ENCODE results near the gene CCDC50. TPM values are rescaled to one million over a fixed set of nuclear protein-coding genes. Genes with fewer than 3 reads are reported as not detected.

The CCDC50 gene
- total RNA-seq, 1 donor = 2.7 TPM

DNA sequence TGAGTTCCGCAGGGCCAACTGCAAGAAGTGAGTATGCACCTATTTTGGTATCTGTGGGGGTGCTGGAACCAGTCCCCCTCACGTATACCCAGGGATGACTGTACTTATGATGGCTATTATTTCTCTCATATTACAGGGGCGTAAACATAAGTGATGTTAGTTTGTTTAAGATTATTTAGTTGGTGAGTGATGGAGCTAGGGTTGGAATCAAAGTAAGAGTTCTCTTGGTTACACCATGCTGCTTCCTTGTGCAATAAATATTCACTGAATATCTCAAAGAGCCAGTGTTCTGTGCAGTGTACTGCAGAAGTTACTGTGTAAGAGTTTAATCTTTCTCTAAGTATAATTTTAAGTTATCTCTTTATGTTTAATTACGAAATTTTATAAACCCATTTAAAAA is 13.9 kb downstream of the CCDC50 start:
- no peak for DNase-seq (ENCODE audit: low read depth in 2 of 3, low spot score in 2 of 3)

DNA sequence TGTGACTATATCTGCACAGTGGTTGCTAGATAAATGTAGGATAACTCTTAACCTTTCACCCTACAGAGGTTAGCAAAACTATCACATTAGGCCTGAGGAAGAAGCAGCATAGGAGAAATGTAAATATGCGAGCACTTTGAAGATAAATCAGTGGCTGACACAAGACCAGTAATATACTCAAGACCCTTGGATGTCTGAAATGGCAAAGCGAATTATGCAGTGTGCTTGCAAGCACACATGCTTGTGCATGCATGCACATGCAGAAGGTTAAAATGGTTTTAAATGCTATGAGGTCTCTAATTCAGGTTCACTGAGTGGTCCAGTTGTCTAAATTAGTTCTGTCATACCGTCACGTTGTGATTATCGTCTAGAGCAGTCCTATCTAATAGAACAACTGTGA is 14.7 kb downstream of the CCDC50 start:
- no peak for DNase-seq (ENCODE audit: low read depth in 2 of 3, low spot score in 2 of 3)

DNA sequence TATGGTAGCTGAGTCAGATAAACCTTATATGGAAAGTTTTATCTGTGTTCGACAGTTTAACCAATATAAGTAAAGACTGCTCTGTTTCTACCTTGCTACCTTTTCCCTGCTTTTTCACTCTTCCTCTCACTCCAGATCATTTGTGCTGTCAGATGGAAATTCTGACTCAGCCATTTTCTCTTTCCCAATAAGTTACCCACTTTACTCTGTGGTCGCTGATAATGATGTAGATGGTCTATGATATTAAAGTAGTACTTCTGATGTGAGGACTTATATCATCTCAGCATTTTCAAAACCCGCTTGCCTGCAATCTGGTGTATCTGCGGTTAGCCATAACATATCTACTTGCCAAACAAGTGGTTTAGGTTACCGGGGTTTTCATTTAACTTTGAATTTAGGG is 16.1 kb downstream of the CCDC50 start:
- DNase-seq (ENCODE audit: low read depth in 2 of 3, low spot score in 2 of 3) = no peak

DNA sequence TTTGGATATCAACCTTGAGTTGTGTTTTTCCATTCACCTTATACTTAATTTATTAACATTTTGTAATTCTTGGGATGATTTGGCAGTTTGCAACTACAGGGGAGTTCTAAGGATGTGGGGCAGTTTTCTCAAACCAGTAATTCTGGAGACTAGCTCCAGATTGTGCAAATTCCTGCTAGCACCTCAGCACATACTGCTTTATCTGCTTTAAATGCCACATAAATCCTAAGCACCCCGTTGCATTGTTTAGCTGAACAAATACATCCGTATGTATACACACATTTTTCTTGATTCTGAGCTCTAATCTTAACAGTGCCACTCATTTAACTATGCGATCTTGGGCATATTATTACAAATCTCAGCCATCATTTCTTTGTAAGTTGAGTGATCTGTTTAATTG is 18.0 kb downstream of the CCDC50 start:
- no peak for DNase-seq (ENCODE audit: low read depth in 2 of 3, low spot score in 2 of 3)

DNA sequence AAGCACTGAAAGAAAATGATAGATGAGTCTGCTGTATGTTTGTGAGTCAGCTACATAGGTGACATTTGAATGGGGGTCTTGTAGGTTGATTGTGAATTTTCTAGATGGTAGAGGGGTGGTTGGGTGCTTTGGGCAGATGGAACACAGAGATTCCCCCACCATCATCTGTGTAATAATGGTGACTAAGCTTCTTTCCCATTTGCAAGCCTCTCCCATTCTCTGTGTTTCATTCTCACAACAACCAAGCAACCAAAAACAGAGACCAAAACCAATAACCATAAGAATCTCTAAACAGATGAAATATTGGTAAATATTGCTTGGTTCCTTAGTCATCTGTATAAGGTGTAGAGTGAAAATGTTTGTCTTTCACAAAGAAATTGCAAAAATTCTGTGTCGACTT is 18.9 kb downstream of the CCDC50 start:
- no peak for DNase-seq (ENCODE audit: low read depth in 2 of 3, low spot score in 2 of 3)

DNA sequence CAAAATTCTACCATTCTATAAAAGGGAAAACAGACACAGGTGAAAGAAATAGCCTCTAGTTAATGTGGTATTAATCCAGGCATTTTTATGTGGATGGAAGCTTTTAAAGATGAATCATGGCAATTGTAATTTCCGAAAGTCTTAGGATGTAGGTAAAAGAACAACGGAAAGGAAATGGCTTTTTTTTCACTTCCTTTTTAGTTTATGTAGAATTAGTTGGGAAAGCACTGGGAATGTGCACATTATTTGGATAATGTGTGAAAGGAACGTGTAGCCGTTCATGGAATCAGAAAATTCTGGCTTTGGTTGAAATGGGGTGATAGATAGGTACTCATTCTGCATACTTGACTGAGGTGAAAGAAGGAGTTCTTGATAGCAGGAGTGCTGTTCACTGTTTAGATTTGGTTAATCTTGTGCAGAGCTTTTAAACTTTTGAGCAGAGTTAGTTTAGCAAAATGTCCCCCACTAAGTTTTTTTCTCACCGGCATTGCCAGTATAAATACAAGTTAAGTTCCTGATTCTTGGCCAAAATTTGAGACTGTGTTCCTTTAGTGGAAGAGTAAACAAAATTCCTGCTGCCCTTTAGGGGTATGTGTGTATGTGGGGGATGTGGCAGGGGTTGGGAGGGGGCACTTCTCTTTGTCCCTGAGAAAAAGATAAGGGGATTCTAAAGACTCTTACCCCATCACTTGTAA is 21.3 kb downstream of the CCDC50 start:
- DNase-seq (ENCODE audit: low read depth in 2 of 3, low spot score in 2 of 3) = no peak

DNA sequence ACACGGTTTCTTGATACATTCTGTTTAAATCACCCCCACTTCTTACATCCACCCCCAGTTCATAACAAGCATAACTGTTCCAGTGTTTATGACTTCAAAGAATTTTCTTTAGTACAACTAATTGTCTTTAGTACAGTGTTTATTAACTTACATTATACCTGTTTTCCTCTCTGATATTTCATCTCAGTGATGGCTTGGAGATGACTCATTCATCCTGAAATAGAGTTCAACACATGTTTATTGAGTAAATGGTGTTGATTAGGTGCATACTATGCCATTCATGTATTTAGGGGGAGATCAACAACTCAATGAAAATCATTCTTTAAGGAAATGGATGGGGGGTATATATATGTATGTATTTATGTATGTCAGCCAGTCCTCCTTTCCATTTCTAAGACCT is 22.8 kb downstream of the CCDC50 start:
- DNase-seq (ENCODE audit: low read depth in 2 of 3, low spot score in 2 of 3) = no peak

DNA sequence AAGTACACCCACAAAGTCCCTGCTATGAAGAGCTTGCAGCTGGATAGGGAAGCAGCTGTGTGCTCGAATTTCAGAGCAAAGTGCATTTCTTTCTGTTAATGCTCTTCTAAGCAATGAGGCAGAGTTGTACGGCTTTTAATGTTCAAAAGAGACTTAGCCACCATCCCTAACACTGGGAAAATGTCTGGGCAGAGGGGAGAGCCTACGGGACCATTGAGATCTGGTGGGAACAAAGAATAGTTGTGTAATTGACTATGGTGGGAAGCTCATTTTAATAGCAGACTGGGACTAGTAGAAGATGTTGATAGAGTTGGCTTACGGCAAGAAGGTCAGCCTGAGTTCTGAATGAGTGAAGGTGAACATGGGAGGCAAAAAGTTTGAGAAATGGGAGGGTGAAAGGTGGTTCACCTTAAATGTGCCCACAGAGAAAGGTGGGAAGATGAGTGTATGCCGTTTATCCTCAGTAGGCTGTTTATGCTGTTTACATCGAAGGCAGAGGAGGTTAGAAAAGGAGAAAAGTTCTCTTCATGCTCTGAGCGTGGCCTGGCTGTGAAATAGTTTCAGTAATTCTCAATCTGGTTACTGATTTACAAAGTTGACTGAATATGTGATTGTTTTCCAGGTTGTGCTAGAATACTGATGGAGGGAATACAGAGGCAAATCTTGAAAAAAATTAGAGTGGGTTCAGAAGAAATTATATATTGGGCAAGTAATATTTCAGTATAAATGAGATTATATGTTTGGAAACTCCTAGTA is 24.0 kb downstream of the CCDC50 start:
- DNase-seq (ENCODE audit: low read depth in 2 of 3, low spot score in 2 of 3) = no peak

DNA sequence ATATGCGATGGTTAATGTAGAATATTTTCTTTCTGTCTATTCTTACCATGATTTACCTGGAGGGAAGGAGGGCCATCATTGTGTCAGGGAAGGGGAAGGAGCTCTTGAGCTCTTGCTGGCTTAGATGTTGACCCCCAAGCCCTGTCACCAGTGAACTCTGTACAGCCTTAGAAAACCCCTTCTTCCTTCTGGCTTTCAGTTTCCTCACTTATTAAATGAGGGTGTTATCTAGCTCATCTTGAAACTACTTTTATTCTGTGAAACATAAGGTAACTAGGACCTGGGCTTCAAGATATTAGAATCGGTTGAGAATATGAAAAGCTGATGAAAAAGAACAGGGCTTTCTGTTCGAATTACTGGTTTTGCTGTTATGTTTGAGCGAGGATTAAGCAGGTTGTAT is 26.2 kb downstream of the CCDC50 start:
- DNase-seq (ENCODE audit: low read depth in 2 of 3, low spot score in 2 of 3) = no peak

DNA sequence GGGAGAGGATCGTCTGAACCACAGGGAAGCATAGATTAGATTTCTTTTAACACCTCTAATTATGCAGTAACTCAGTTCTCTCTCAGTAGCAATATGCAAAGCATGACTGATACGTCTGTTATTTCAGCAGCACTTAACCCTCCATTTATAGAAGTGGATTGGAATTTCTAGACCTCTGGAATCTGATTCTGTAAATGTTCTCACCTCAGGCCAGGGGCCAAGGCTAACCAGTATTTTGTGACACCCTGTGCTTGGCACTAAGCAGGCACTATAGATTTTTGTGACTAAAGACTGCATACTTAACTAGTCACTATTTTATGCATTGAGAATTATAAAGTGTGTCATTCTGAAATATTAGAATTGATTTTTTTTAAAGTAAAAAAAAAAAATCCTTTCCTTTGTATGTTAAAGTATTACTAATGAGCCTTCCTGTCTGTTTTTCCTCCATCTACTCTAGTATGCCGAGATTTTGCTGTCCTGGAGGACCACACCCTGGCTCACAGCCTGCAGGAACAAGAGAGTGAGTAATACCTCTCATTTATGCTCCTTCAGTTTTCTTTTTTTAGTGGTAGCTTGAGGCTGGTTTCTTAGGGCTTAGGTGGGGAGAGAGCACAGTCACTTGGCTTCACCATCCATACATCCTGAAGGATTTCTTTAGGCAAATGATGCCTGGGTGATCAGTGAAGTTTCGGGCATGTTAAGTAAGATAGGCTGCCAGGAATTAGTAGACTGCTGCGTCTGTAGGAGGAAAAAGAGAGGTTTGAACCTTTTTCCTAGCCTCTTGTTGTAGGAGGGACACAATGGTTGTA is 27.6 kb downstream of the CCDC50 start:
- no peak for DNase-seq (ENCODE audit: low read depth in 2 of 3, low spot score in 2 of 3)

DNA sequence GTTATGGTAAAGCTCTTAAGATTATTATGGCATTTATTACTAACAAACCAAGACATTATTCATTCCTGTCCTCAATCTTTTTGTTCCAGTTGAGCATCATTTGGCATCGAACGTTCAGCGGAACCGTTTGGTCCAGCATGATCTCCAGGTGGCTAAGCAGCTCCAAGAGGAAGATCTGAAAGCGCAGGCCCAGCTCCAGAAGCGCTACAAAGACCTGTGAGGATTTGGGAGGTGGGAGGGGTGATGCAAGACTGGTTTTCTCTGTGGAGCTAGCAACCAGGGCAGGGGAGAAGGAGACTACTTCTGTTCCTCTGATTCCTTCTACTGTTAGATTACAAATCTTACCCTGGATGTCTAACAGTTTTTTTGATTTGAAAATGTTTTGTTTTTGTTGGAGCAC is 28.7 kb downstream of the CCDC50 start:
- DNase-seq (ENCODE audit: low read depth in 2 of 3, low spot score in 2 of 3) = no peak

DNA sequence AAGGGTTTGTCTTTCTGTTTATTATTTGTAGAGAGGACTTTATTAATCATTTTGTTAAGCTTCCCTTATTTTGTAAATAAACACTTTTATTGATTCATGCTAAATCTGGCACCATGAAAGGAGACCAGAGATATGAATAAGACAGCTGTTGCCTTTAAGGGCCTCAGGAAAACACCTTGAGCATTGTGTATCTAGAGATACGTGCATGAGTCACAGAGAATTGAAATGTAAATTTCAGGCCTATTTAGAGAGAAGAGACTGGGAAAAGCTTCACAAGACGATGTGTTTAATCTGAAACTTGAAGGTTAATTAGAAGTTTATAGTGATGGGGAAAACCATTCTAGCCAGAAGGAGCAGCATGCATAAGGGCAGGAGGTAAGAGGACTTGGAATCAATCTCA is 29.7 kb downstream of the CCDC50 start:
- no peak for DNase-seq (ENCODE audit: low read depth in 2 of 3, low spot score in 2 of 3)

DNA sequence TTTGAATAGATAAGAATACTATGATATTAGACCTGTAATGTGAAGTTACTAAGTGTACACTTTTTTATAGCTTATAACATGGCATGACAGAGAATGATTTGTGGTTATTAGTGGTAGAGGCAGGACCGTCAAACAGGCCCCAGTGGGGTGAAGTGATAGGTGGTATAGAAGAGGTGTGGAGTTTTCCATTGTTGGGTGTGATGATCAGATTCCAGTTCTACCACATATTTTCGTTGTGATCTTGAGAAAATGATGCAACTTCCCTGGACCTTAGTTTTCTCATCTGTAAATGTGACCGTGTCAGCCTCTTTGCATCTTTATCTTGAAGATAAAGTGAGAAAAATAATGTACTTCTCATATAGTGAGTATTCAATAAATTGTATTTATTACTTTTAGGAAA is 31.4 kb downstream of the CCDC50 start:
- no peak for DNase-seq (ENCODE audit: low read depth in 2 of 3, low spot score in 2 of 3)

DNA sequence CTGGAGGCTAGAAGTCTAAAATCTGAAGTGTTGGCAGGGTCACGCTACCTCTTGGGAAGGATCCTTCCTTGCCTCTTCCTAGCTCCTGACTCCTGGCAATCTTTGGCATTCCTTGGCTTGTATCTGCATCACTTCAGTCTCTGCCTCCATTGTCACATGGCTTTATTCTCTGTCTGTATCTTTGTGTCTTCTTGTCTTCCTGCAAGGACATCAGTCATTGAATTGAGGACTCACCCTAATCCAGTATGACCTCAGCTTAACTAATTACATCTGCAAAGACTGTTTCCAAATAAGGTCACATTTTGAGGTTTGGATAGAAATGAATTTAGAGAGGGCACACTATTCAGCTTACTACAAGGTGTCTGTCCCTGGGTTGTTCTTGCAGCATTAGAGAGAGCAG is 32.3 kb downstream of the CCDC50 start:
- no peak for DNase-seq (ENCODE audit: low read depth in 2 of 3, low spot score in 2 of 3)

DNA sequence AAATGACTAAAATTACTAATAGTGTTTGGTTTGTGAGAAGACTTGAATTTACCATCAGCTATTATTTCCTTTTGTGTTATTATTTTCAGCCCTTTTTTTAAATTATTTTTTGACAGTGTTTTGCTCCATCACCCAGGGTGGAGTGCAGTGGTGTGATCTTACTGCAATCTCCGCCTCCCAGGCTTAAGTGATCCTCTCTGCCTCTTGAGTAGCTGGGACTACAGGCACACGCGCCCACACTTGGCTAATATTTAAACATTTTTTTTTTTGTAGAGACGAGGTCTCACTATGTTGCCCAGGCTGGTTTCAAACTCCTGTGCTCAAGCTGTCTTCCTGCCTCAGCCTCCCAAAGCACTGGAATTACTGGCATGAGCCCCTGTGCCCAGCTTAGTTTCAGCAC is 32.8 kb downstream of the CCDC50 start:
- DNase-seq (ENCODE audit: low read depth in 2 of 3, low spot score in 2 of 3) = no peak

DNA sequence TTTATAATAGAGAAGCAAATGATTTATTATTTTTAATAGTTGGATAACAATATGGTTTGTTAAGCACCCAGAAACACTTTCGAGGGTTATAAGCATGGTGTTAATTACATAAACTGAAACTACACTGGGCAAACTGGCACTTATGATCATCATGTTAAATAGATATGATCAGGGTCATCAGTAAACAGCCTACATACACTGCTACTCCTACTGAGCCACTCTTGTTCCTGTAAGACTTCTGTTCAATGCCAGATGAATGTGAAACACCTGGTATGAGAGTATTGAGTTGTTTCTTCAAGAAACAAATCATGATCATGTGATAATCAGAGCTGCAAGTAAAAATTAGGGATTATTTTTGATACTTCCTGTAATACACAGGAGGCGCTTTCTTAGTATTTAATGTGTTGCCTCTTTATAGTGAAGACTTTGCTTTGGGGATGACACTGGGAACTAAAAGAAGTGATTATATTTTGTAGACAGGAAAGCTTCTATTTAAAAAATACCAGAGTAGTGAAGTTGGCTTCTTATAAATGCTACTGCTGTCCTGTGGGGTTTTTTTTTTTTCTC is 33.4 kb downstream of the CCDC50 start:
- no peak for DNase-seq (ENCODE audit: low read depth in 2 of 3, low spot score in 2 of 3)

DNA sequence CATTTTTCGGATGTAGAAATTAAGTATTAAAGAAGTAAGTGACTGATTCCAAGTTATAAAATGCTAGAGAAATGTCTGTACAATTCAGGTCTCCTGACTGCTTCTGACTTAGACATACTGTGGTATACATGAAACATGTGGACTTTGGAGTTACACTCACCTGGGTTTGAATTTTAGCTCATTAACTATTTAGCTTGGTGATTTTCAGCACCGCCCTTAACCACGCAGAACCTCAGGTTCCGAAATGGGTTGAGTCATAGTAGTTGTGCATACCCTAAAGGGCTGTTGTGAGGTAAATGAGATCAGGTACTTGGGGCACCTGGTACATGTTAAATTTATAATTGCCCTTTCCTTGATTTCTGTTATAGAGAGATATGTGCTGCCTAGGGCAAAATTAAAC is 34.0 kb downstream of the CCDC50 start:
- DNase-seq (ENCODE audit: low read depth in 2 of 3, low spot score in 2 of 3) = no peak

DNA sequence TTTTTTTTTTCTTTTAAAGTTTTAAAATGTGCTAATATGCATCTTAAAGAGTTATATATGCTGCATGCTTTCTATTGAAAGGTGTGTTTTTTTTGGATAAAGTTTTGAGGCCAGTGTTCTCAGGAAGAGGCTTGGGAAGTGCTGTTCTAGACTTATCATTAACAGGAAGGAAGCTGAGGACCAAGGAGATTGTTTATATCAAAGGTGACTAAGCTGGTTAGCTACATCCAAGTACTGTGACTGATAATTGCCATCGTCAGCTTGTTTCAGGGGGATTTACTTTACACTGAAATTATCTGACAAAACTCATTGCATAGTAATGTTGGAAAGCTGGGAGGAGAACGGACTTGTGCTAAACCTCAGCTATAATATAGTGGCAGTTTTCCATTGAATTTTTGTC is 37.5 kb downstream of the CCDC50 start:
- DNase-seq (ENCODE audit: low read depth in 2 of 3, low spot score in 2 of 3) = no peak

DNA sequence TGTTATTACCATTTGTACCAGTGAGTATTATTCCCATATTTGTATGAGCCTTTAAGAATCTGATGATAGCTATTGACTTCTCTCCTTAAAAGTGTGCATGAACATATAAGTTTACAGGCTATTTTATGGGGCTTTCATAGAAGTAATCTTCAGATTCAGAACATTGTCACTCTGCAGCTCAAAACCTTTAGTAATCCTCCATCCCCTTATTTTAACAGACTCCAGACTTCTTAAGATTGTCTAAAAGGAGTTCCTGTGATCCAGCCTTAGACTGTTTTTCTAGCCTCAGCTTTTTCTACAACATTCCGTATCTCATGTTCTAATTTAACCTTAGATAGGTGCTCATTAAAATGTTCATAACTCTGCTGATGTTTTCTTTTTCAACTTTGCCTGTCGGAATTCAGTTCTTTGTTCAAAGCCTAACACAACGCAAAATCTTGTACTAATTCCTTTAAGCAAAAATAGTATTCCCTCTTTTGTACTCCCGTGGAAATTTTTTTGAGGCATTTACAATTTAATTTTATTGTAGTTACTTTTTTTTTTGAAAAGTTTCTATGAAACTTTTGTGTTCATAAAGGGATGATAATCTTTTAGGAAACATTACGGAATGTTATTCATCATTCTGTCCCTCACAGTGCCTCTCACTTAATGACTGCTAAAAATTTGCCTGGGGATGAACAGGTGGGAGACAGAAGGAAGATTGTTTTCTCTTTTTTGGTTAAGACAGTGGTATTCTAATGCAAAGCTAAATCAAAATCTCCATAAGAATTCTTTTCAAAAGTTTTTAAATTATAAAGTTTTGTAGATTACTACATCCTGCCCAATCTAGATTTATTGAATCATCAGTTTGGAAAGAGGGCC is 39.8 kb downstream of the CCDC50 start:
- no peak for DNase-seq (ENCODE audit: low read depth in 2 of 3, low spot score in 2 of 3)

DNA sequence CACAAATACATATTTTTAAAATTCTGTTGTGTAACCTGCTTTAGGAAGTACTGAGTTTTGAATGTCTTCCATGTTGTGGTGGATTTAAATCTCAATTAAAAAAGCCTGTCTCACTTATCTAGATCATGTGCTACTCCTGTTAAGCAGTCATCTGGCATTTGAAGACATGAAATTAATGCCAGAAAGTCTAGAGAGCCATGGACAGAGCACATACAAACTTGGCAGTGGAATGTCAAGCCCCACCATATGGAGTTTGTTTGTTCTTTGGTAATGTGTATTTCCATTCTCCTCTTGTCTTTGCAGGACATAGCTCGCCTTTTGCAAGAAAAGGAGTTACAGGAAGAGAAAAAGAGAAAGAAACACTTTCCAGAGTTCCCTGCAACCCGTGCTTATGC is 40.4 kb downstream of the CCDC50 start:
- no peak for DNase-seq (ENCODE audit: low read depth in 2 of 3, low spot score in 2 of 3)

DNA sequence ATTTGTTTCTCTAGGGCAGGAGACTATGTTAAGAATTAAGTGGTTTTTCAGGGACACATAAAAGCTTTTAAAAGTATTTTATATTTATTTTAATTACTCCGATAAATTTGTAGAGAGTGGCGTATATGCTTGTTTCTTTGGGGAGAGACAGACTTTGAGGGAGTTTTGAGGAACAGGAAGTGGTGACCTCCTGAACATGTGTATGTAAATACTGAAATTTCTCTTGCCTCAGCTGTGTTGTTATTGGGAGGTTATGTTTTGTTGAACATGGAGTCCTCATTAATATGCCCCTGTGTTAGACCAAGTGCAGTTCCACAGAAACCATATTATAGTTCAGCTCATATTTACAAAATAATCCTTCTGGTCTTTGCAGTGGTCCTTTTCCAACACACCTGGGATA is 42.9 kb downstream of the CCDC50 start:
- DNase-seq (ENCODE audit: low read depth in 2 of 3, low spot score in 2 of 3) = no peak

Data from hematopoietic multipotent progenitor cell (in vitro differentiated cells).